A549 (cell line): ENCODE measurements around the gene UBE2C. TPM values are rescaled to one million over a fixed set of nuclear protein-coding genes. Genes with fewer than 3 reads are reported as not detected.

Experiments used
- ATAC-seq, 2 experiments: fragments of 200-7000 bp in 1 of 2; fragments of >200 bp in 1 of 2; cut with Nextera tagmentation in 1 of 2; cut with Tn5 transposase in 1 of 2; 3 replicates each; pipeline versions ENCODE4 v1.8.0 to v1.9.1; 2018 to 2020; ENCODE audit warnings: mild to moderate bottlenecking in 1 of 2, moderate library complexity in 1 of 2
- CTCF ChIA-PET: fragments of 300-600 bp; sonication (Branson Sonifier 250); formaldehyde crosslinking; extraction: SDS; loops from one replicate; lab custom pipeline; 2021; ENCODE audit warnings: antibody characterized with exemption, inconsistent platforms; lab: Yijun Ruan, JAX
- POLR2A ChIA-PET: fragments of 350-600 bp; formaldehyde crosslinking; extraction: SDS; loops from one replicate; lab custom pipeline; 2021; ENCODE audit warnings: antibody characterized with exemption, inconsistent platforms; lab: Yijun Ruan, JAX
- DNase-seq, 2 experiments: peaks; one replicate each; pipeline versions ENCODE4 v3.0.0 to v3.0.0-alpha.2; 2011 to 2016; ENCODE audit warnings: low read depth in 1 of 2, low spot score in 1 of 2
- FAIRE-seq: peaks from 2 replicates; lab custom pipeline; 2011; peaks lifted over from hg19 to GRCh38; lab: Jason Lieb, UNC
- H3K27ac ChIP-seq, 2 experiments: fragments of >200 bp; sonication (Bioruptor Twin); formaldehyde crosslinking; 3 replicates each; pipeline ENCODE4 v1.5.1; 2016 to 2017
- H3K4me1 ChIP-seq: fragments of >200 bp; sonication (Bioruptor Twin); formaldehyde crosslinking; 3 replicates; pipeline ENCODE4 v1.6.1; 2016
- H3K4me2 ChIP-seq: fragments of >200 bp; sonication (Bioruptor Twin); formaldehyde crosslinking; 3 replicates; pipeline ENCODE4 v1.6.1; 2016
- H3K4me3 ChIP-seq: fragments of >200 bp; sonication (Bioruptor Twin); formaldehyde crosslinking; 3 replicates; pipeline ENCODE4 v1.5.1; 2016
- H3K9me3 ChIP-seq: fragments of >200 bp; sonication (Bioruptor Twin); formaldehyde crosslinking; 3 replicates; pipeline ENCODE4 v1.6.1; 2016
- CBX2 ChIP-seq: fragments of 200-600 bp; sonication (generic); IDR thresholded peaks from 2 replicates; pipeline ENCODE4 v1.6.1; 2016; ENCODE audit warnings: low read depth, mild to moderate bottlenecking, borderline replicate concordance
- CBX8 ChIP-seq: fragments of 200-600 bp; sonication (generic); IDR thresholded peaks from 2 replicates; pipeline ENCODE4 v1.6.1; 2016
- EHMT2 ChIP-seq: fragments of 200-600 bp; sonication (generic); IDR thresholded peaks from 2 replicates; pipeline ENCODE4 v1.6.1; 2016; ENCODE audit warnings: antibody characterized with exemption, low read depth, mild to moderate bottlenecking, moderate library complexity
- FOSB ChIP-seq: fragments of 250-450 bp; sonication (Bioruptor Pico); IDR thresholded peaks from 2 replicates; pipeline ENCODE4 v1.5.0; 2020; ENCODE audit warnings: mild to moderate bottlenecking, moderate library complexity
- GATA3 ChIP-seq: IDR thresholded peaks from 2 replicates; pipeline ENCODE4 v1.6.1; 2012; ENCODE audit warnings: borderline replicate concordance
- HOXB5 ChIP-seq: fragments of 250-450 bp; sonication (Bioruptor Pico); IDR thresholded peaks from 2 replicates; pipeline ENCODE4 v1.5.0; 2020; ENCODE audit warnings: mild to moderate bottlenecking, moderate library complexity
- JUN ChIP-seq, 2 experiments: fragments of >200 bp; sonication (Bioruptor Twin); formaldehyde crosslinking; IDR thresholded peaks; 2 replicates in 1 of 2; 3 replicates in 1 of 2; pipeline ENCODE4 v1.6.1; 2016 to 2017
- JUNB ChIP-seq: fragments of >200 bp; sonication (Bioruptor Twin); formaldehyde crosslinking; IDR thresholded peaks from 2 replicates; pipeline ENCODE4 v1.6.1; 2016
- MAFK ChIP-seq: fragments of 450-650 bp; IDR thresholded peaks from 2 replicates; pipeline ENCODE4 v1.6.1; 2014; ENCODE audit not compliant: partially characterized antibody
- MAZ ChIP-seq: fragments of 150-350 bp; IDR thresholded peaks from 2 replicates; pipeline ENCODE4 v1.6.1; 2014; ENCODE audit warnings: antibody characterized with exemption, low read depth, low read length, borderline replicate concordance
- MYC ChIP-seq: IDR thresholded peaks from 2 replicates; pipeline ENCODE4 v1.6.1; 2012; ENCODE audit warnings: mild to moderate bottlenecking, inconsistent platforms, low read length, improper control_type of control experiment, borderline replicate concordance
- NFE2L2 ChIP-seq: fragments of 150-350 bp; conservative IDR thresholded peaks from 2 replicates; pipeline ENCODE4 v1.6.1; 2014; ENCODE audit warnings: low read length
- NPAS2 ChIP-seq: fragments of 250-450 bp; sonication (Bioruptor Pico); IDR thresholded peaks from 2 replicates; pipeline ENCODE4 v1.8.0; 2022; ENCODE audit warnings: mild to moderate bottlenecking, moderate library complexity, borderline replicate concordance
- PHF8 ChIP-seq: fragments of 200-600 bp; sonication (generic); IDR thresholded peaks from 2 replicates; pipeline ENCODE4 v1.6.1; 2016; ENCODE audit warnings: low read depth, mild to moderate bottlenecking, antibody characterized with exemption, moderate library complexity, borderline replicate concordance
- POLR2A ChIP-seq: IDR thresholded peaks from 2 replicates; pipeline ENCODE4 v1.6.1; 2012; ENCODE audit warnings: mild to moderate bottlenecking, low read length
- RAD21 ChIP-seq, 2 experiments: fragments of >200 bp in 1 of 2; sonication (Bioruptor Twin) in 1 of 2; formaldehyde crosslinking in 1 of 2; IDR thresholded peaks in 1 of 2; conservative IDR thresholded peaks in 1 of 2; 2 replicates in 1 of 2; 3 replicates in 1 of 2; pipeline ENCODE4 v1.6.1; 2012 to 2018; ENCODE audit warnings: inconsistent platforms in 1 of 2
- RNF2 ChIP-seq: fragments of 200-600 bp; sonication (generic); IDR thresholded peaks from 2 replicates; pipeline ENCODE4 v1.6.1; 2016; ENCODE audit warnings: low read depth, mild to moderate bottlenecking, antibody characterized with exemption, moderate library complexity, borderline replicate concordance
- SREBF2 ChIP-seq: fragments of 450-650 bp; IDR thresholded peaks from 2 replicates; pipeline ENCODE4 v1.6.1; 2014; ENCODE audit warnings: mild to moderate bottlenecking, moderate library complexity
- TP53 ChIP-seq: fragments of 250-450 bp; sonication (Bioruptor Pico); IDR thresholded peaks from 2 replicates; pipeline ENCODE4 v1.5.0; 2021; ENCODE audit warnings: mild to moderate bottlenecking, moderate library complexity
- ZC3H11A ChIP-seq: fragments of 450-650 bp; IDR thresholded peaks from 2 replicates; pipeline ENCODE4 v1.6.1; 2014; ENCODE audit warnings: antibody characterized with exemption, mild to moderate bottlenecking
- ZFP36 ChIP-seq: fragments of 450-650 bp; IDR thresholded peaks from 2 replicates; pipeline ENCODE4 v1.6.1; 2014; ENCODE audit warnings: borderline replicate concordance; ENCODE audit not compliant: partially characterized antibody
- WGBS: methylation state at CpG from one replicate; pipeline ENCODE4 v1.1.6; 2017; ENCODE audit errors: missing lambda C conversion rate; 5-methylcytosine and 5-hydroxymethylcytosine counted together
- polyA plus RNA-seq, 4 experiments: library from polyadenylated mRNA; depleted of rRNA in 3 of 4; stranded (reverse); fragments of >200 nt; fragmentation: RNase III in 1 of 4; extraction: RNeasy Plus Mini Kit Qiagen cat#74134 plus additional on column Dnase treatment in 1 of 4; gene quantifications; 2 replicates in 3 of 4; 3 replicates in 1 of 4; pipeline ENCODE4 v1.2.3, GENCODE V29; 2011 to 2017
- TF ChIP-seq, protein P1 (sequence below): fragments of 250-450 bp; sonication (Bioruptor Pico); IDR thresholded peaks from 2 replicates; pipeline ENCODE4 v1.5.0; 2021; ENCODE audit warnings: mild to moderate bottlenecking, moderate library complexity, borderline replicate concordance
- TF ChIP-seq, protein P2 (sequence below): fragments of >200 bp; sonication (Bioruptor Twin); formaldehyde crosslinking; IDR thresholded peaks from 2 replicates; pipeline ENCODE4 v1.6.1; 2016
- TF ChIP-seq, protein P3 (sequence below): IDR thresholded peaks from 2 replicates; pipeline ENCODE4 v1.6.1; 2012
- TF ChIP-seq, protein P4 (sequence below): IDR thresholded peaks from 2 replicates; pipeline ENCODE4 v1.6.1; 2012
- TF ChIP-seq, protein P5 (sequence below): fragments of 250-450 bp; sonication (Bioruptor Pico); IDR thresholded peaks from 2 replicates; pipeline ENCODE4 v1.5.0; 2020; ENCODE audit warnings: low read depth, mild to moderate bottlenecking, moderate library complexity
- TF ChIP-seq, protein P6 (sequence below): IDR thresholded peaks from 2 replicates; pipeline ENCODE4 v1.6.1; 2012; ENCODE audit warnings: low read depth, borderline replicate concordance
- TF ChIP-seq, protein P7 (sequence below): fragments of 150-350 bp; IDR thresholded peaks from 2 replicates; pipeline ENCODE4 v1.6.1; 2014; ENCODE audit warnings: low read depth, mild to moderate bottlenecking, low read length

Gene UBE2C
- polyA plus RNA-seq, 2 of the 4 experiments (the other 2 are of a cell fraction) = 123 to 189 TPM

DNA sequence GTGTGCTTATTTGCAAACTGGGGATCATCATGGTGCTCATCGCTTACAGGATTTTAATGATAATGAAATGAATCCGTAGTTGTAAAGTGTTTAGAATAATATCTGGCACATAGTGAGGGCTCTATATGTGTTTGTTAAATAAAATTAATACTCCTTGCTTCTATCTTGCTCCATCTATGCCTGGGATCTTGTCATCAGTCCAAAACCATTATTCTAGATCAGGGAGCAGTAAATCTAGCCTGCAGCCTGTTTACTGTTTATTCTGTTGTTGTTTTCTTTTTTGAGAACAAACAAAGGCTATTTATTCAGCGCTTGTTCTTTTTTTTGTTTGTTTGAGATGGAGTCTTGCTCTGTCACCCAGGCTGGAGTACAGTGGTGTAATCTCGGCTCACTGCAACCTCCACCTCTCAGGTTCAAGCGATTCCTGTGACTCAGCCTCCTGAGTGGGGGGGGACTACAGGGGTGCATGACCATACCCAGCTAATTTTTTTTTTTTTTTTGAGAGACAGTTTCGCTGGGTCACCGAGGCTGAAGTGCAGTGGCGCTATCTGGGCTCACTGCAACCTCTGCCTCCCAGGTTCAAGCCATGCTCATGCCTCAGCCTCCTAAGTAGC lies 36.6 kb downstream of the UBE2C start:
- FAIRE-seq (no peak), DNase-seq (no peak), ATAC-seq (peak in 1 of 2 experiments; percentile 52; a peak in 3 of 6 replicates)
- no peaks in the 10 kb centered on the region for H3K9me3 ChIP-seq
- TF ChIP-seq HOXB5 (CRISPR knock-in tag) (no peak), NPAS2 (CRISPR knock-in tag) (no peak), JUNB (no peak), CBX8 (no peak), ZFP36 (no peak), EHMT2 (no peak), RAD21 (conservative IDR thresholded peaks at IDR 0.05 in 1 of 2, IDR thresholded peaks at IDR 0.05 in 1 of 2) (no peak), MAZ (no peak), RNF2 (no peak), FOSB (no peak), MAFK (no peak)
- TF ChIP-seq, protein P1, sequence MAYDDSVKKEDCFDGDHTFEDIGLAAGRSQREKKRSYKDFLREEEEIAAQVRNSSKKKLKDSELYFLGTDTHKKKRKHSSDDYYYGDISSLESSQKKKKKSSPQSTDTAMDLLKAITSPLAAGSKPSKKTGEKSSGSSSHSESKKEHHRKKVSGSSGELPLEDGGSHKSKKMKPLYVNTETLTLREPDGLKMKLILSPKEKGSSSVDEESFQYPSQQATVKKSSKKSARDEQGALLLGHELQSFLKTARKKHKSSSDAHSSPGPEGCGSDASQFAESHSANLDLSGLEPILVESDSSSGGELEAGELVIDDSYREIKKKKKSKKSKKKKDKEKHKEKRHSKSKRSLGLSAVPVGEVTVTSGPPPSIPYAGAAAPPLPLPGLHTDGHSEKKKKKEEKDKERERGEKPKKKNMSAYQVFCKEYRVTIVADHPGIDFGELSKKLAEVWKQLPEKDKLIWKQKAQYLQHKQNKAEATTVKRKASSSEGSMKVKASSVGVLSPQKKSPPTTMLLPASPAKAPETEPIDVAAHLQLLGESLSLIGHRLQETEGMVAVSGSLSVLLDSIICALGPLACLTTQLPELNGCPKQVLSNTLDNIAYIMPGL (CRISPR knock-in tag) = no peak
- TF ChIP-seq, protein P2, sequence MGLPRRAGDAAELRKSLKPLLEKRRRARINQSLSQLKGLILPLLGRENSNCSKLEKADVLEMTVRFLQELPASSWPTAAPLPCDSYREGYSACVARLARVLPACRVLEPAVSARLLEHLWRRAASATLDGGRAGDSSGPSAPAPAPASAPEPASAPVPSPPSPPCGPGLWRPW = no peak
- TF ChIP-seq, protein P3, sequence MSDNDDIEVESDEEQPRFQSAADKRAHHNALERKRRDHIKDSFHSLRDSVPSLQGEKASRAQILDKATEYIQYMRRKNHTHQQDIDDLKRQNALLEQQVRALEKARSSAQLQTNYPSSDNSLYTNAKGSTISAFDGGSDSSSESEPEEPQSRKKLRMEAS = no peak
- TF ChIP-seq, protein P4, sequence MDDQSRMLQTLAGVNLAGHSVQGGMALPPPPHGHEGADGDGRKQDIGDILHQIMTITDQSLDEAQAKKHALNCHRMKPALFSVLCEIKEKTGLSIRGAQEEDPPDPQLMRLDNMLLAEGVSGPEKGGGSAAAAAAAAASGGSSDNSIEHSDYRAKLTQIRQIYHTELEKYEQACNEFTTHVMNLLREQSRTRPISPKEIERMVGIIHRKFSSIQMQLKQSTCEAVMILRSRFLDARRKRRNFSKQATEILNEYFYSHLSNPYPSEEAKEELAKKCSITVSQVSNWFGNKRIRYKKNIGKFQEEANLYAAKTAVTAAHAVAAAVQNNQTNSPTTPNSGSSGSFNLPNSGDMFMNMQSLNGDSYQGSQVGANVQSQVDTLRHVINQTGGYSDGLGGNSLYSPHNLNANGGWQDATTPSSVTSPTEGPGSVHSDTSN = no peak
- TF ChIP-seq, protein P5, sequence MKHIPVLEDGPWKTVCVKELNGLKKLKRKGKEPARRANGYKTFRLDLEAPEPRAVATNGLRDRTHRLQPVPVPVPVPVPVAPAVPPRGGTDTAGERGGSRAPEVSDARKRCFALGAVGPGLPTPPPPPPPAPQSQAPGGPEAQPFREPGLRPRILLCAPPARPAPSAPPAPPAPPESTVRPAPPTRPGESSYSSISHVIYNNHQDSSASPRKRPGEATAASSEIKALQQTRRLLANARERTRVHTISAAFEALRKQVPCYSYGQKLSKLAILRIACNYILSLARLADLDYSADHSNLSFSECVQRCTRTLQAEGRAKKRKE (CRISPR knock-in tag) = no peak
- ChIA-PET CTCF (interaction anchor here (0.7 to 1.3 kb wide), 2 partner anchors 19 to 104 kb away, joined by 3 to 4 read pairs; no protein-coding TSS in a partner anchor), POLR2A (no interaction called here)
- no peak overlapping the region for H3K27ac ChIP-seq
- WGBS = 83% methylated on average over 8 of the region's 8 CpGs
- no peak overlapping the region for H3K4me2 ChIP-seq
- no peaks in the 10 kb centered on the region for H3K4me1 ChIP-seq
- H3K4me3 ChIP-seq = no peak overlapping the region

DNA sequence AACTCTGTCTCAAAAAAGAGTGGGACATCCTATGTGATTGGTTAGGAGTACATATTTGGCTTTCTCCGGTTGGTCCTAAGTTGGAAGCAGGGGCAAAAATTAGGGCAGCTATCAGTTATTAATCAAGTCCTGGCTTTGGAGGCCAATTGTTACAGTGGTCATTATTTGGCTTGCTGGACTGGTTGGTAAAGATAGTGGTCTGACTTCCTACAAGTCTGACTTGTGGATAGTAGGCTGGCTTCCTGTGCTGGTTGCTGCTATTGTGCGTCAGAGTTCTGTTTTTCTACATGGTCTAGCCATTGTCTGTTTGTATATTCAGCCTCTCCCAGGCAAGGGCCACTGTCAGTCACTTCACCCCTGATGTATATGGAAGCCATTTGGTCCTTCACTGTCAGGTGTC lies 37.8 kb downstream of the UBE2C start:
- TF ChIP-seq, protein P6, sequence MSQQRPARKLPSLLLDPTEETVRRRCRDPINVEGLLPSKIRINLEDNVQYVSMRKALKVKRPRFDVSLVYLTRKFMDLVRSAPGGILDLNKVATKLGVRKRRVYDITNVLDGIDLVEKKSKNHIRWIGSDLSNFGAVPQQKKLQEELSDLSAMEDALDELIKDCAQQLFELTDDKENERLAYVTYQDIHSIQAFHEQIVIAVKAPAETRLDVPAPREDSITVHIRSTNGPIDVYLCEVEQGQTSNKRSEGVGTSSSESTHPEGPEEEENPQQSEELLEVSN = no peak
- TF ChIP-seq JUNB (no peak), FOSB (no peak), JUN (IDR thresholded peaks at IDR 0.05) (no peak), EHMT2 (no peak), RAD21 (conservative IDR thresholded peaks at IDR 0.05 in 1 of 2, IDR thresholded peaks at IDR 0.05 in 1 of 2) (no peak), PHF8 (no peak), NFE2L2 (no peak), TP53 (CRISPR knock-in tag) (no peak), HOXB5 (CRISPR knock-in tag) (no peak), GATA3 (no peak), MYC (no peak), POLR2A (no peak), ZC3H11A (no peak), CBX2 (no peak), CBX8 (no peak), SREBF2 (no peak), ZFP36 (no peak)
- TF ChIP-seq, protein P7, sequence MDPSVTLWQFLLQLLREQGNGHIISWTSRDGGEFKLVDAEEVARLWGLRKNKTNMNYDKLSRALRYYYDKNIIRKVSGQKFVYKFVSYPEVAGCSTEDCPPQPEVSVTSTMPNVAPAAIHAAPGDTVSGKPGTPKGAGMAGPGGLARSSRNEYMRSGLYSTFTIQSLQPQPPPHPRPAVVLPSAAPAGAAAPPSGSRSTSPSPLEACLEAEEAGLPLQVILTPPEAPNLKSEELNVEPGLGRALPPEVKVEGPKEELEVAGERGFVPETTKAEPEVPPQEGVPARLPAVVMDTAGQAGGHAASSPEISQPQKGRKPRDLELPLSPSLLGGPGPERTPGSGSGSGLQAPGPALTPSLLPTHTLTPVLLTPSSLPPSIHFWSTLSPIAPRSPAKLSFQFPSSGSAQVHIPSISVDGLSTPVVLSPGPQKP = no peak
- TF ChIP-seq, protein P5 (CRISPR knock-in tag) = no peak
- Histone ChIP-seq H3K9me3 (no peaks in the 10 kb centered on the region), H3K4me2 (no peak overlapping the region), H3K4me3 (no peak overlapping the region), H3K27ac (no peak overlapping the region), H3K4me1 (no peaks in the 10 kb centered on the region)
- WGBS = 94% methylated on average over 2 of the region's 2 CpGs
- ATAC-seq = no peak
- FAIRE-seq = no peak
- CTCF ChIA-PET = interaction anchor here (1.3 to 1.5 kb wide), 2 partner anchors 20 to 39 kb away, joined by 3 to 4 read pairs; no protein-coding TSS in a partner anchor
- no peak for DNase-seq
- POLR2A ChIA-PET = interaction anchor here (0.7 kb wide), 1 partner anchor 16 kb away, joined by 3 read pairs; the partner anchor contains the start of gene SNX21
